Small intestine (tissue), 7 donors: ENCODE results near the gene ANKRD28. TPM values are rescaled to one million over a fixed set of nuclear protein-coding genes. Genes with fewer than 3 reads are reported as not detected.
A peak's percentile ranks its signal among the peaks of the same experiment; 100 is the strongest.
"Not testable (repeated sequence)": the region's sequence is repeated elsewhere in the genome, so short reads cannot be mapped to it uniquely, and the experiment has no call there.

Source experiments
- DNase-seq, 2 donors: peaks; one replicate each; pipeline versions ENCODE4 v3.0.0 to v3.0.0-alpha.2; 2013
- FAIRE-seq: peaks from 2 replicates; lab custom pipeline; 2012; peaks lifted over from hg19 to GRCh38; lab: Jason Lieb, UNC
- H3K27ac ChIP-seq, 3 donors: one replicate each; pipeline ENCODE4 v1.5.1; 2013; ENCODE audit warnings: low read length in 2 of 3, mild to moderate bottlenecking in 2 of 3, control low read depth in 1 of 3, inconsistent platforms in 1 of 3, low read depth in 1 of 3, moderate library complexity in 1 of 3
- H3K27me3 ChIP-seq, 3 donors: one replicate each; pipeline ENCODE4 v1.6.1; 2013; ENCODE audit warnings: low read length in 3 of 3, inconsistent platforms in 1 of 3; ENCODE audit not compliant: control insufficient read depth in 3 of 3, insufficient read depth in 3 of 3
- H3K36me3 ChIP-seq, 3 donors: one replicate each; pipeline ENCODE4 v1.6.1; 2013; ENCODE audit warnings: low read length in 3 of 3, inconsistent platforms in 1 of 3, low read depth in 1 of 3, mild to moderate bottlenecking in 1 of 3, moderate library complexity in 1 of 3; ENCODE audit not compliant: control insufficient read depth in 3 of 3, insufficient read depth in 2 of 3
- H3K4me1 ChIP-seq, 3 donors: one replicate each; pipeline ENCODE4 v1.6.1; 2013; ENCODE audit warnings: low read length in 2 of 3, inconsistent platforms in 1 of 3, low read depth in 1 of 3, mild to moderate bottlenecking in 1 of 3, moderate library complexity in 1 of 3; ENCODE audit not compliant: control insufficient read depth in 3 of 3, insufficient read depth in 2 of 3
- H3K4me3 ChIP-seq, 3 donors: one replicate each; pipeline ENCODE4 v1.5.1; 2013; ENCODE audit warnings: low read length in 3 of 3, control low read depth in 1 of 3, inconsistent platforms in 1 of 3, low read depth in 1 of 3, mild to moderate bottlenecking in 1 of 3, moderate library complexity in 1 of 3
- H3K9me3 ChIP-seq, 2 donors: one replicate each; pipeline ENCODE4 v1.6.1; 2013; ENCODE audit warnings: low read depth in 1 of 2, low read length in 1 of 2; ENCODE audit not compliant: control insufficient read depth in 2 of 2, insufficient read depth in 1 of 2
- WGBS, 3 donors: extraction: QIAGEN DNeasy Blood & Tissue Kit; methylation state at CpG; one replicate each; pipeline ENCODE4 v1.1.7; 2013; 5-methylcytosine and 5-hydroxymethylcytosine counted together
- polyA plus RNA-seq, 4 donors: library from polyadenylated mRNA; stranded (reverse) in 3 of 4; unstranded in 1 of 4; fragments of 200-250 nt in 3 of 4; fragments of 120-200 nt in 1 of 4; gene quantifications; one replicate each; pipeline versions ENCODE4 v1.2.1 to v1.2.3, GENCODE V29; 2013
- donor health status: healthy with polysubstance abuse.
- donor health status: control.
- donor health status: control.
- donor health status: Bipolar disorder and iron deficiency.
- donor health status: healthy.

The ANKRD28 gene
- polyA plus RNA-seq, 4 donors = 8.9 to 28.7 (median 11.6) TPM

DNA sequence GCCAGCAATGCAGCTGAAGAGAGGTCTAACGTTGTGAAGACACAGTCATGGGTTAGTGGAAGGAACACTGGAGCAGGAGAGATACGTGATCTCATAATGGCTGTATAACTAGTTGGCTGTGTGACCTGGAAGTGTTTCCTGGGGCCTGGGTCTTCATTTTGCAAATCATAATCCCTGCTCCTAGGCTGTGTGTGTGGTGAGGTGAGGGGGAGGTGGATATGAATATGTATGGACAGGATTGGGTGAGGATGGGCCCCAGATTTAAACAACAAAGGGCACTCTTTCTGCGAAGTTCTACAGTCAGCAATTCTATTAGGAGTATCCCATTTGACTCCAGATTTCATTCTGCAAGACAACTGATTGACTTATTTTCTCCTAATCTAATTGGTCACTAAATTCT, 41.3 kb downstream of the ANKRD28 start:
- H3K27ac ChIP-seq = no peak overlapping the region
- no peaks in the 10 kb centered on the region for H3K27me3 ChIP-seq
- H3K36me3 ChIP-seq = no peaks in the 10 kb centered on the region
- no peaks in the 10 kb centered on the region for H3K9me3 ChIP-seq
- WGBS, 3 donors = 86 to 89% (median 87%) methylated on average over 3 of the region's 3 CpGs
- FAIRE-seq (no peak), DNase-seq (no peak)
- no peak overlapping the region for H3K4me3 ChIP-seq
- H3K4me1 ChIP-seq = no peaks in the 10 kb centered on the region

GRCh38 chr3:15755780-15756179, 42.0 kb downstream of the ANKRD28 start:
- DNase-seq (no peak), FAIRE-seq (no peak)
- Histone ChIP-seq H3K4me3 (no peak overlapping the region), H3K27me3 (no peaks in the 10 kb centered on the region), H3K9me3 (no peaks in the 10 kb centered on the region), H3K27ac (no peak overlapping the region), H3K36me3 (no peaks in the 10 kb centered on the region), H3K4me1 (no peaks in the 10 kb centered on the region)
- WGBS, 3 donors = 85 to 88% (median 86%) methylated on average over 2 of the region's 2 CpGs

DNA sequence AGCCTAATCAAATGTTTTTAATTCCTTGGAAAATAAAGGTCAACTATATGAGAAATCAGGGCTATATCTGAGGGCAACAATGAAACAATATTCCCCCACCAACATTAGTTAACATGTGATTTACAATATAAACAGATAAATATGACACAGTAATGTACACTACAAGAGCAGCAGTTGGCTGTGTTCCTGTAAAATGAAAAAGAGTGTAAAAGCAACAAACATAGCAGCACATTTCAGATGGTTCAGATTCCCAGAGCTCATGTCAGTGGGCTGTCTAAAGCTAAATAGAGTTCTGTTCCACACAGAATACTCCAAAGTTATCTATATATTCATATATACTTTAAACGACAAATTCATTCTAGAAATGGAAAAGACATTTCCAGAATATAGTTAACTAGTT, 42.6 kb downstream of the ANKRD28 start:
- FAIRE-seq = no peak
- 70 to 89% (median 88%) methylated on average over 1 of the region's 1 CpG for WGBS, 3 donors

DNA sequence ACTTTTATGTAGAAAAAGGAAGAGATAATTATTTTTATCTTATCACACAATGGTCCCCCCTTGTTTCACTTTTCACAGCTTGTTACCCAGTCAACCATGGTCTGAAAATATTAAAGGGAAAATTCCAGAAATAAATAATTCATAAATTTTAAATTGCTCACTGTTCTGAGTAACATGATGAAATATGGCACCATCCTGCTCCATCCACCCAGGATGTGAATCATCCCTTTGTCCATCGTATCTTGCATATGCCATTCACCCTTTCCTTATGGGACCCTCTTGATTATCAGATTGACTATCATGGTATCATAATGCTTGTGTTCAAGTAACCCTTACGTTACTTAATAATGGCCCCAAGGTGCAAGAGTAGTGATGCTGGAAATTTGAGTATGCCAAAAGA, 43.7 kb downstream of the ANKRD28 start:
- no peak overlapping the region for H3K27ac ChIP-seq
- FAIRE-seq (no peak), DNase-seq (no peak)
- 88 to 96% (median 90%) methylated on average over 2 of the region's 2 CpGs for WGBS, 3 donors
- no peaks in the 10 kb centered on the region for H3K27me3 ChIP-seq
- H3K36me3 ChIP-seq = peaks cover 2 to 5% (median 3%) of the 10 kb centered on the region in 3 donors
- H3K4me1 ChIP-seq = no peaks in the 10 kb centered on the region
- peaks cover 0 to 2% of the 10 kb centered on the region in 2 donors for H3K9me3 ChIP-seq
- no peak overlapping the region for H3K4me3 ChIP-seq

More for the DNA sequence above, 42.6 kb downstream of the ANKRD28 start:
- Histone ChIP-seq H3K4me3 (no peak overlapping the region), H3K27me3 (no peaks in the 10 kb centered on the region), H3K27ac (no peak overlapping the region), H3K36me3 (peaks cover 0 to 2% (median 0%) of the 10 kb centered on the region in 3 donors), H3K4me1 (no peaks in the 10 kb centered on the region), H3K9me3 (no peaks in the 10 kb centered on the region)
- no peak for DNase-seq

- H3K36me3 ChIP-seq = peaks cover 3 to 5% (median 4%) of the 10 kb centered on the region in 3 donors
- no peak overlapping the region for H3K4me3 ChIP-seq
- WGBS, 3 donors = 12 to 55% (median 27%) methylated on average over 5 of the region's 5 CpGs
- DNase-seq (peak in 1 of 2 donors; percentile 29), FAIRE-seq (no peak)
- no peaks in the 10 kb centered on the region for H3K27me3 ChIP-seq
- H3K27ac ChIP-seq = no peak overlapping the region
- peaks cover 0 to 2% of the 10 kb centered on the region in 2 donors for H3K9me3 ChIP-seq
- no peaks in the 10 kb centered on the region for H3K4me1 ChIP-seq
These were observed 44.6 kb downstream of the ANKRD28 start for GRCh38 chr3:15753056-15753710.

DNA sequence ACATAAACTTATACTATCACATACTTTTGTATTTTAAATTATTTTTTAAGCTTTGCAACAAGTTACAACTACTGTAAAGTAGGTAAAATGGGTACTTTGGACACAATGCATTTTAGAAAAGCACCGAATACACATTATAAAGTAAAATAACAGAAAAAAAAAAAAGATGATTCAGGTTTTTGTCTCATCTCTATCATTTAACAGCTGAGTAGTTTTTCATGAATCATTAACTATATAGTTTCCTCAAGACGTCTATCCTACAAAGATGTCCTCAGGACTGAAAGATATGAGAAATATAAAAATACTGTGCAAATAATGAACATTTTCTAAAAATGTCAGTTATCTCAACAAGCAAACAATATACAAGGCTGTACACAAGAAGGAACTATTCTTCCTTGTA, 46.9 kb downstream of the ANKRD28 start:
- 79 to 88% (median 85%) methylated on average over 2 of the region's 2 CpGs for whole genome bisulfite sequencing, 3 donors
- FAIRE-seq (no peak), DNase-seq (no peak)
- Histone ChIP-seq H3K4me3 (no peak overlapping the region), H3K4me1 (no peaks in the 10 kb centered on the region), H3K36me3 (peaks cover 3 to 5% (median 4%) of the 10 kb centered on the region in 3 donors), H3K27ac (no peak overlapping the region), H3K27me3 (no peaks in the 10 kb centered on the region), H3K9me3 (peaks cover 0 to 2% of the 10 kb centered on the region in 2 donors)

DNA sequence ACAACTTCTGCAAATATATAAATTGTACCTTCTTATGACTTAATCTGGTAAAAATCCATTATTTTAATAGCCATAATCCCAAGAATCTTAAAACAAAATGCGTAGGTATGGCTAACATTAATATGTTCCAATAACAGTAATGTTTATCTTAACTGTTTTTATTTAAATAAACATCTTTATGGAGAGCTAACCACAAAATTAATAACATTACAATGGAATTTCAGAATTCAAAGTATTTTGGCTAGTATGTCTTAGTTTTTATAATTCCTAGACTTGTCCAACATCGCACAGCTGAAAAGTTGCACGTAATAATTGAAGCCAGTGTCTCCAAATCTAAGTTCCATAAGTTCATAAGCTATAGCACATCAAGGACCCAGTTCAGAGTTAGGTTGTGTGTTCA, 47.6 kb downstream of the ANKRD28 start:
- Histone ChIP-seq H3K27ac (no peak overlapping the region), H3K4me1 (no peaks in the 10 kb centered on the region), H3K9me3 (peaks cover 0 to 2% of the 10 kb centered on the region in 2 donors), H3K27me3 (no peaks in the 10 kb centered on the region), H3K4me3 (no peak overlapping the region), H3K36me3 (peaks cover 3 to 5% (median 4%) of the 10 kb centered on the region in 3 donors)
- DNase-seq (no peak), FAIRE-seq (no peak)
- WGBS, 3 donors = 82 to 97% (median 96%) methylated on average over 3 of the region's 3 CpGs

DNA sequence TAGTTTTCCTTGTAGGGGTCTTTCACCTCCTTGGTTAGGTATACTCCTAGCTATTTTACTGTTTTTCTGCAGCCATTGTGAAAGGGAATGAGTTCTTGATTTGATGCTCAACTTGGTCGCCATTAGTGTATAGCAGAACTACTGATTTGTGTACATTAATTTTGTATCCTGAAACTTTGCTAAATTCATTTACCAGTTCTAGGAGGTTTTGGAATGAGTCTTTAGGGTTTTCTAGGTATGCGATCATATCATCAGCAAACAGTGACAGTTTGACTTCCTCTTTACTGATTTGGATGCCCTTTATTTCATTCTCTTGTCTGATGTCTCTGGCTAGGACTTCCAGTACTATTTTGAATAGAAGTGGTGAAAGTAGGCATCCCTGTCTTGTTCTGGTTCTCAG, 51.9 kb downstream of the ANKRD28 start:
- DNase-seq, H3K4me1 ChIP-seq, FAIRE-seq, H3K9me3 ChIP-seq, H3K4me3 ChIP-seq, H3K27ac ChIP-seq, H3K36me3 ChIP-seq, H3K27me3 ChIP-seq: not testable (repeated sequence)
- 76 to 85% (median 81%) methylated on average over 2 of the region's 2 CpGs for WGBS, 3 donors

GRCh38 chr3:15744176-15744575, 53.6 kb downstream of the ANKRD28 start:
- no peak for FAIRE-seq
- WGBS, 3 donors = 95 to 97% (median 97%) methylated on average over 6 of the region's 6 CpGs
- Histone ChIP-seq H3K27ac (no peak overlapping the region), H3K4me3 (no peak overlapping the region), H3K9me3 (peaks cover 0 to 5% of the 10 kb centered on the region in 2 donors), H3K36me3 (peaks cover 0 to 3% (median 0%) of the 10 kb centered on the region in 3 donors), H3K27me3 (no peaks in the 10 kb centered on the region), H3K4me1 (no peaks in the 10 kb centered on the region)
- no peak for DNase-seq
